Stimulated activated CD4-positive, alpha-beta T cell treated with anti-CD3 and anti-CD28 coated beads, TNF-alpha, amount 100 ng/mL, for 1 hour (primary cell): Measurements from ENCODE around the gene SIGLEC15.
"Not testable (repeated sequence)": the region's sequence is repeated elsewhere in the genome, so short reads cannot be mapped to it uniquely, and the experiment has no call there.

Experiments used
- DNase-seq, 3 donors: peaks; one replicate each; pipeline ENCODE4 v3.0.0-alpha.2; 2020; ENCODE audit warnings: low read depth in 3 of 3, low spot score in 1 of 3

The SIGLEC15 gene

DNA sequence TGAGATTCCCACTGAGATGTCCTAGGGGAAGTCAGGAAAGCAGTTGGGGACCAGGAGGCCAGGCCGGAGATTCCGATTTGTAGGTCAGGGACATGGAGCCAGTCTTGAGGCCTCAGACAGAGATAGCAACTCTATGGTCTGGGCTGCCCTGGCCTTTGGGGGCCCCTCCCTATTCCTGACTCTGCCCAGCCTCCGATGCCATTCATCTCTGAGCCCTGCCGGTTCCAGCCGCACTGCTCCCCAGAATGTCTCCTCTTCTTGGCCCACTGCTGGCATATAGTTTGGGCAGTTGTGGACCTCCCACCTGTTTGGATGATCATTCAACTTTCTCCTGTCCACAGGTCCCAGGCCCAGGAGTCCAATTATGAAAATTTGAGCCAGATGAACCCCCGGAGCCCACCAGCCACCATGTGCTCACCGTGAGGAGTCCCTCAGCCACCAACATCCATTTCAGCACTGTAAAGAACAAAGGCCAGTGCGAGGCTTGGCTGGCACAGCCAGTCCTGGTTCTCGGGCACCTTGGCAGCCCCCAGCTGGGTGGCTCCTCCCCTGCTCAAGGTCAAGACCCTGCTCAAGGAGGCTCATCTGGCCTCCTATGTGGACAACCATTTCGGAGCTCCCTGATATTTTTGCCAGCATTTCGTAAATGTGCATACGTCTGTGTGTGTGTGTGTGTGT is 16.4 kb downstream of the SIGLEC15 start:
- no peak for DNase-seq

DNA sequence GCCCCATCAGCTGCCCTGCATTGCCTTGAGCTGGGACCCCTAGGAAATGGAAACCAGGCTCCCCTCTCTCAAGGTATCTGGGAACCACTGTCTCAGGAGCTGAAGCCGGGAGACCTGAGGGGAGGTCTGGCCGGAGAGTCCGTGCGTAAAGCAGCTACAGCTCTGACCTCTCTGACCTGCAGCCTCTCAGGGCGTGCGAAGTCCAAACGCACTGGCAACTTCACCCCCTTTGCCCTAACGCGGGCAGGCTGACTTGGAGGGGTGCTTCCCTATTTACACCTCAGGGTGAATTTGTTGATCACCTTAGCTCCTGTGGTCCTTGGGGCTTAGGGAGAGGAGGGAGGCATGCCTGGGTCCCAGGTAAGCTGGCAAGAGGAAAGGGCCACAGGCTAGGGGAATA is 17.5 kb downstream of the SIGLEC15 start:
- no peak for DNase-seq

DNA sequence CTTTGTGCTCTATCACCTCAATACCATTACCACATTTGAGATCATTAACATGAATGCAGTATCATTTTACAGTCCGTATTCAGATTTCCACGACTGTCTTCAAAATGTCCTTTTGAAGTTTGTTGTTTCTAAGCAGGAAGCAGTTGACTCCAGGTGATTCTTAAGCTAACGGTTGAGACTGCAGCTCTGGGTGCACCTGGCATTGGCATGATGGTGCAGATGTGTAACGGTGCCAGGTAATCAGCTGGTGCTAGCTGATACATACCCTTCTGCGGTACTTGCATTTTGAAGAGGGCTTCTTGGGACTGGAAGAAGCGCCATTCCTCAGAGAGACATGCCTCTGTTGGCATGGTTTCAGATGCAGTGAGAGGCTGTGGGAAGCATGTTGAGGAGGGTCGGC is 19.5 kb downstream of the SIGLEC15 start:
- DNase-seq: no peak

- DNase-seq: no peak
Measured at GRCh38 chr18:45845410-45845809, 19.9 kb downstream of the SIGLEC15 start.

- DNase-seq: no peak
Measured at GRCh38 chr18:45847119-45847518, 21.6 kb downstream of the SIGLEC15 start.

GRCh38 chr18:45848643-45849042 is 23.2 kb downstream of the SIGLEC15 start:
- not testable (repeated sequence) for DNase-seq

- no peak for DNase-seq
Measured at GRCh38 chr18:45849529-45849928, 24.1 kb downstream of the SIGLEC15 start.

DNA sequence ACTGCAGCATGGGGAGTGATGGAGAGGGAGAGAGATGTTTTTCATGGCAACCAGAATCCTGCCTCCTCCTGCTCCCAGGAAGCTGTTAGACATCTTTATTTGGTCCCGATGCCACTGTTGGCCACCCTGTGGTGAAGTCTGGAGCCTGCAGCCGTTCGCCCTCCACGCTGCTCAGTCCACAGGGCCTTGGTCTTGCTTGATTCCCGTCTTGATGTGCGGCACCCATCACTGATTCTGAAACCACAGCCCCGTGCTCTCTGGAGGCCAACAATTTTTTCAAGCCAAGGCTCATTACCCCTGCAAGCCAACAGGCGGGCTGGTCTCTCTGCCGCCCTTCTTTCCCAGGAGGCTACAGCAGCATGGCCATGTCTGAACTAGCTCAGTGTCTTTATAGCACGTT is 24.5 kb downstream of the SIGLEC15 start:
- no peak for DNase-seq

DNA sequence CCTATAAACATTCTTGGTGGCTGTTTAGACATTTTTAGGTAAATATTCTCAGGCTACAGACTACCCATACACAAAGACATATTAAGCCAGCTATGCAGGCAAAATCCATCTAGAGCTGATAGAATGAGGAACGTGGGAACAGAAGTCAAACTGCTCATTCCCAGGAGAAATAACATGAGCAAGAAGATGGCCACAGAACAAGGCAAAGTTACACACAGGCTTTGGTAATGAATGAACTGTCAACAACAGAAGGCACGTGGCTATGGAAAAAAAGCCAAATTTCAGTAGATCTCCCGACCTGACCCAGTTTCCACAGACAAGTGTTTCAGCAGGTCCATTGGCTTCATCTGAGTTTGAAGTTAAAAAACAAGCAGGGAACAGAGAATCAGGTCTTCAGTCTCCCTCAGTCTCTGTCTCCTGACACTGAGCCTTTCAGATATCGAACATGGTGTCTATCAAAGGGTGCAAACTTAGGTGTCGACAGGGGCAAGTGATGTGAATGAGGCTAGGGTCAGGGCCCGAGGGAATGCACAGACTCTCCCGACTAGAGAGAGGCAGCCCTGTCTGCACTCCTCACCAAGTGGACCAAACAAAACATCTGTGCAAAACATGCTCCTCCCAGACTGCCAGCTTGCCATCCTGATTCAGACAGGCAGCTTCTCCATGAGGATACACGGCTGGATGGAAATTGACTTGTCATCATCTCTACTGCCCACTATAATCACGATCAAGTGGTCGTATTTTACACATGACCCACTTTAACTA is 25.9 kb downstream of the SIGLEC15 start:
- no peak for DNase-seq

- DNase-seq: no peak
Measured at GRCh38 chr18:45852631-45853030, 27.2 kb downstream of the SIGLEC15 start.

DNA sequence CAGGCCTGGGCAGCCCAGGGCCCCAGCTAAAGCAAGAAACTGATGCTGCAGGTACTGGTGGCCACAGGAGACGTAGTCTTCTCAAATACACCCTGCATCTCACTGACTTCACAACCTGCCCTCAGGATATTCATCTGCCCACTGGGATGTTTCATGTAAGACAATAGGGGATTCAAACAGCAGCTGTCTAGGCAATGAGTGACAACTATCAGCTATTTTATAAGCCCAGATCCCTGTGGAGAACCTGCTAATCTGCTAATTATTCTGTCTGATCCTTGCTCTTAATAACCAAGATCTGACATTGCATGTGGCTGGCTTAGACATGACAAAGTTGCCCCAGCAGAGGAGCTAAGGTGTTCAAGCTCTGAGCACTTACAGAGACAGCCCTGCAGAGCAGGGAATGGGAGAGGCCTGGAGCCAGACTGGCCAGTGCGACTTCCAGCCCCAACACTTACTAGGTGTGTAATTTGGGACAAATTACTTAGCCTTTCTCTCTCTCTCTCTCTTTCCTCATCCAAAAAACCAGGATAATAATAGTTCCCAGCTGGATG is 28.6 kb downstream of the SIGLEC15 start:
- no peak for DNase-seq

- no peak for DNase-seq
Measured at GRCh38 chr18:45856531-45856930, 31.1 kb downstream of the SIGLEC15 start.

GRCh38 chr18:45859334-45859733 is 33.9 kb downstream of the SIGLEC15 start:
- DNase-seq: no peak

DNA sequence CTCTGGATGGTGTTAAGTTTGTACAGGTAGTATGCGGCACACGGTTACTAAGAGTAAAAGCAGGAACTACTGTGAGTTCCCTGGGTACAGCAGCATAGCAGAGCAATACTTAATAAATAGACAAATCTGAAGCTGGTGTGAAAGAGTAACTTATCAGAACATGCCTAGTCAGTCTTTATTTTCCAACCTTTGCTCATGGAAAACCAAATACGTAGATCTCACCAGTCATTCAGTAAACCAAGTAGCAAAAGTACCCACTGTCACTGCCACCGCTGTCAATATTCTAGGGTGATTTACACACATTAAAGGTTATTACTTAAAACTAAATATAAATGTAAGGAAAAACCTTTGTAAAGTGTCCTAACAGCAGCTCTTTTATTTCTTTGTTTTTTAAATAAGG is 35.0 kb downstream of the SIGLEC15 start:
- no peak for DNase-seq

GRCh38 chr18:45860971-45861370 is 35.5 kb downstream of the SIGLEC15 start:
- no peak for DNase-seq

- no peak for DNase-seq
Measured at GRCh38 chr18:45861926-45862325, 36.5 kb downstream of the SIGLEC15 start.

DNA sequence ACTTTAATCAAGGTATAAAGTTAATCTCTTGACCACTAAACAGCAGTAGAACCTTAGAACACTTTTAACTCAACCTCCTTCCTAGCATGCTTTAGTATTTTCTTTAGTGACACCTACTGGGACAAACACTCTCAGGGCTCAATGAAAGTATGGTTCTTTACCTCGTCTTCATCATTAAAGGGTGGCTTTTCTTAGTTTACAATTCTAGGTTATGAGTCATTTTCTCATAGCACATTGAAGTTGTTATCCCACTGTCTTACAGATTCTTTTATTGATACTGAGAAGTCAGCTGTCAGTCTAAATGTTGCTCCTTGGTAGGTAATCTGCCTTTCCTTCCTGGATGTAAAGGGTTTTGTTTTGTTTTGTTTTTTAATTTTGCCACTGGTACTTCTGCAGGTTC is 38.0 kb downstream of the SIGLEC15 start:
- DNase-seq: no peak

- DNase-seq: no peak
Measured at GRCh38 chr18:45864081-45864480, 38.6 kb downstream of the SIGLEC15 start.

DNA sequence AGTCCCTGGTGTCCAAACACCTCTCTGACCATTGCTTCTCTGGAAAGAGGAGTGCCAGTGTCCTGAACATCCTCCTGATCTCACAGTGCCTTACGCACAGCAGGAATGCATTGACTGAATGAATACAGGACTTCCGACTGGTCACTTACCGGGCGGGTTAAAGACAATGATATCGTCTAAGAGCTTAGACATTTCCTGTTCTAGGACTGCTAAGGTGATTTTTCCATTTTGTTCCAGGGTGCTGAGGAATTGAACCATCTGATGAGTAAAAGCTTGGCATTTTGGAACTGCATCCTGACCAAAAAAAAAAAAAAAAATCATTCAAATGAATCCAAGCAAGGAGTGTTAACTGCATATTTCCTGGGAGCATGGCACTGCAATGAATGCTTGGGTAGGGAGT is 40.0 kb downstream of the SIGLEC15 start:
- DNase-seq: no peak

DNA sequence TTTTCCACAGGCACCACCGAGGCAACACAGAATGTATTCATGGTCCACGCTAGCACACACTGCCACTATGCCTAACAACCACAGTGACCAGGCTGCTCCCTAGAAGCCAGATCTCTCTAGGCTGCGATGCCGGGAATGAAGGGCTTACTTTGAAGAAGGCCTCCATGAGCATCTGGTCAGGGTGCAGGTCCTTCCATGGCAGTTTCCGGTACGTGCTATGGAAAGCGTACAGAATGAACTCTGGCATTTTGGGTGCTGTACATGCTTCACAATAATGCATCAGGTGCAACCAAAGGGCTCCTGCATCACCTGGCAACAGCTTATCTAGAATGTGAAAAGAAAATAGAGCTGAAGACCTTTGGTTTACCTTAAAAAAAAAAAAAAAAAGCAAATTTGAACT is 44.9 kb downstream of the SIGLEC15 start:
- no peak for DNase-seq

GRCh38 chr18:45871431-45872084 is 46.1 kb downstream of the SIGLEC15 start:
- no peak for DNase-seq
